Endothelial cell of umbilical vein (primary cell): ENCODE data around the gene ACAP1.

Source experiments
- CTCF ChIP-seq, 2 donors: IDR thresholded peaks; 1 replicate in 1 of 2; 2 replicates in 1 of 2; pipeline ENCODE4 v1.5.1; 2011; ENCODE audit warnings: low read length in 2 of 2, mild to moderate bottlenecking in 2 of 2, moderate library complexity in 2 of 2, control low read depth in 1 of 2, inconsistent platforms in 1 of 2, low read depth in 1 of 2; ENCODE audit not compliant: insufficient read depth in 1 of 2; ENCODE audit errors: extremely low read depth in 1 of 2
- EZH2 ChIP-seq: IDR thresholded peaks from 2 replicates; pipeline ENCODE4 v1.6.1; 2012; ENCODE audit warnings: borderline replicate concordance, low read depth, mild to moderate bottlenecking, moderate library complexity, low read length, inconsistent platforms; ENCODE audit not compliant: severe bottlenecking
- JUN ChIP-seq: IDR thresholded peaks from 2 replicates; pipeline ENCODE4 v1.6.1; 2011; ENCODE audit warnings: borderline replicate concordance, low read depth; ENCODE audit not compliant: insufficient read length, insufficient read depth
- MAX ChIP-seq: IDR thresholded peaks from 2 replicates; pipeline ENCODE4 v1.6.1; 2011; ENCODE audit not compliant: insufficient read depth, insufficient read length
- POLR2A ChIP-seq: IDR thresholded peaks from 2 replicates; pipeline ENCODE4 v1.6.1; 2012; ENCODE audit warnings: low read depth, mild to moderate bottlenecking, control low read depth, low read length

- TF ChIP-seq EZH2 (no peak), CTCF (IDR thresholded peaks at IDR 0.05; ENCODE audit: extremely low read depth in 1 of 2, insufficient read depth in 1 of 2, low read depth in 1 of 2, low read length in 2 of 2) (no peak), POLR2A (no peak), JUN (no peak), MAX (no peak)
Observed at GRCh38 chr17:7355053-7355452, 18.7 kb downstream of the ACAP1 start, which contains the start of gene TMEM95.
